ENCODE data around the gene IL23R. TPM values are rescaled to one million over a fixed set of nuclear protein-coding genes. Genes with fewer than 3 reads are reported as not detected.

The IL23R gene
- total and polyA plus RNA-seq, 2 donors (not counting 3 experiments of a cell fraction or from before 2014, with no cell fraction given), result not detected

- TF ChIP-seq GATA2 (IDR thresholded peaks at IDR 0.05; ENCODE audit: insufficient read depth, insufficient read length, low read depth, low read length) (no peak), POLR2AphosphoS5 (IDR thresholded peaks at IDR 0.05; ENCODE audit: insufficient read depth, low read depth, low read length) (no peak), CTCF (IDR thresholded peaks at IDR 0.05; ENCODE audit: extremely low read depth in 1 of 2, insufficient read depth in 1 of 2, low read depth in 1 of 2, low read length in 2 of 2) (no peak), POLR2A (IDR thresholded peaks at IDR 0.05; ENCODE audit: low read depth, low read length) (no peak), MYC (IDR thresholded peaks at IDR 0.05; ENCODE audit: low read depth, low read length) (no peak), EZH2 (IDR thresholded peaks at IDR 0.05; ENCODE audit: borderline replicate concordance, low read depth, low read length, severe bottlenecking) (no peak), JUN (IDR thresholded peaks at IDR 0.05; ENCODE audit: borderline replicate concordance, insufficient read depth, insufficient read length, low read depth) (no peak), FOS (IDR thresholded peaks at IDR 0.05; ENCODE audit: borderline replicate concordance, insufficient read depth, low read length) (no peak)
- TF ChIP-seq, protein P1, sequence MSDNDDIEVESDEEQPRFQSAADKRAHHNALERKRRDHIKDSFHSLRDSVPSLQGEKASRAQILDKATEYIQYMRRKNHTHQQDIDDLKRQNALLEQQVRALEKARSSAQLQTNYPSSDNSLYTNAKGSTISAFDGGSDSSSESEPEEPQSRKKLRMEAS (IDR thresholded peaks at IDR 0.05; ENCODE audit: insufficient read depth, insufficient read length), result no peak
- Histone ChIP-seq H3K79me2 (ENCODE audit: control insufficient read depth, insufficient read depth, low read length) (no peaks in the 10 kb centered on the region), H3K4me3 (replicated peaks in 1 of 3; ENCODE audit: insufficient read depth in 1 of 3, low read depth in 1 of 3, low read length in 3 of 3) (no peak overlapping the region), H3K27ac (ENCODE audit: insufficient read depth, low read depth, low read length) (no peak overlapping the region), H2AFZ (ENCODE audit: low read depth, low read length) (no peak overlapping the region), H3K9ac (replicated peaks; ENCODE audit: extremely low read depth, insufficient read depth, low read length) (no peak overlapping the region), H3K4me1 (ENCODE audit: control insufficient read depth, extremely low read depth, insufficient read depth, low read length) (no peaks in the 10 kb centered on the region), H3K36me3 (ENCODE audit: control insufficient read depth in 2 of 2, extremely low read depth in 1 of 2, insufficient read depth in 2 of 2, low read length in 2 of 2) (no peaks in the 10 kb centered on the region), H3K4me2 (ENCODE audit: insufficient read depth, low read length) (no peak overlapping the region), H4K20me1 (replicated peaks; ENCODE audit: control insufficient read depth, extremely low read depth, insufficient read depth, low read length) (no peaks in the 10 kb centered on the region), H3K27me3 (ENCODE audit: control insufficient read depth in 2 of 2, insufficient read depth in 2 of 2, low read length in 2 of 2) (peaks cover 12 to 15% of the 10 kb centered on the region in 2 experiments), H3K9me1 (replicated peaks; ENCODE audit: control insufficient read depth, extremely low read depth, insufficient read depth, low read length) (no peaks in the 10 kb centered on the region), H3K9me3 (replicated peaks; ENCODE audit: control insufficient read depth, insufficient read depth, low read length) (no peaks in the 10 kb centered on the region)
- DNase-seq (ENCODE audit: low read depth, low spot score), result no peak
- ChIA-PET CTCF (interaction anchor here (1.0 to 4.1 kb wide), 2 partner anchors 26 to 261 kb away, joined by 3 to 15 read pairs; no protein-coding TSS in a partner anchor), POLR2A (no interaction called here)
- no peak for FAIRE-seq
- BruUV-seq (replicated peaks), result no TSS peak
- intact Hi-C loops (cut with micrococcal nuclease) (loop anchor here (10.0 kb wide), 1 partner anchor 65 kb away; the partner anchor contains the start of gene IL12RB2), dilution Hi-C loops (cut with MboI; ENCODE audit: extremely low pct_ligation_motif_present, low sequenced_read_pairs) (no loop called here)
Measured at GRCh38 chr1:67239738-67240137, 73.5 kb downstream of the IL23R start.
